Tibial artery (tissue), 4 donors: ENCODE results near the gene AKAP6.

Source experiments
- DNase-seq, 2 donors: peaks; one replicate each; pipeline ENCODE4 v3.0.0-alpha.2; 2019
- H3K27ac ChIP-seq, 2 donors: fragments of 200-600 bp; sonication (generic) in 1 of 2; 1 replicate in 1 of 2; 2 replicates in 1 of 2; pipeline ENCODE4 v1.5.1; 2018 to 2019; ENCODE audit warnings: mild to moderate bottlenecking in 1 of 2
- H3K27me3 ChIP-seq, 2 donors: fragments of 200-600 bp; sonication (generic) in 1 of 2; one replicate each; pipeline versions ENCODE4 v1.5.1 to v1.6.0; 2016 to 2019
- H3K36me3 ChIP-seq, 3 donors: fragments of 200-600 bp; sonication (generic) in 2 of 3; one replicate each; pipeline ENCODE4 v1.5.1; 2016 to 2019; ENCODE audit warnings: mild to moderate bottlenecking in 2 of 3
- H3K4me1 ChIP-seq, 4 donors: fragments of 200-600 bp; sonication (generic) in 2 of 4; 1 replicate in 3 of 4; 2 replicates in 1 of 4; pipeline ENCODE4 v1.5.1; 2016 to 2019
- H3K4me3 ChIP-seq, 2 donors: fragments of 200-600 bp; sonication (generic) in 1 of 2; 1 replicate in 1 of 2; 2 replicates in 1 of 2; pipeline ENCODE4 v1.5.1; 2018 to 2019; ENCODE audit warnings: mild to moderate bottlenecking in 2 of 2
- H3K9me3 ChIP-seq, 3 donors: fragments of 200-600 bp; sonication (generic) in 1 of 3; one replicate each; pipeline ENCODE4 v1.5.1; 2016 to 2019
- CTCF ChIP-seq, 2 experiments: fragments of 200-600 bp in 1 of 2; fragments of 450-650 bp in 1 of 2; IDR thresholded peaks; one replicate each; pipeline ENCODE4 v1.5.1; 2017 to 2019; ENCODE audit warnings: antibody characterized with exemption in 2 of 2, mild to moderate bottlenecking in 1 of 2, moderate library complexity in 1 of 2
- intact Hi-C: fragments of 100-400 bp; cut with DNase I; formaldehyde crosslinking; loops from one replicate; pipeline ENCODE4 v1.15.0; 2023; ENCODE audit warnings: low total_unique reads

AKAP6 gene

GRCh38 chr14:32756775-32757174, 427.7 kb downstream of the AKAP6 start:
- Histone ChIP-seq H3K27me3 (no peaks in the 10 kb centered on the region), H3K36me3 (peaks cover 0 to 8% (median 0%) of the 10 kb centered on the region in 3 donors), H3K9me3 (peaks cover 0 to 12% (median 0%) of the 10 kb centered on the region in 3 donors), H3K27ac (no peak overlapping the region), H3K4me1 (peaks cover 0 to 40% (median 4%) of the 10 kb centered on the region in 4 donors), H3K4me3 (no peak overlapping the region)
- DNase-seq: no peak
- TF ChIP-seq CTCF (IDR thresholded peaks at IDR 0.05): no peak
- intact Hi-C loops: no loop called here

GRCh38 chr14:32757568-32757967, 428.5 kb downstream of the AKAP6 start:
- H3K27me3 ChIP-seq: no peaks in the 10 kb centered on the region
- no peak overlapping the region for H3K27ac ChIP-seq
- no peak overlapping the region for H3K4me3 ChIP-seq
- intact Hi-C loops: no loop called here
- TF ChIP-seq CTCF (IDR thresholded peaks at IDR 0.05): no peak
- H3K4me1 ChIP-seq: peaks cover 0 to 48% (median 7%) of the 10 kb centered on the region in 4 donors
- peaks cover 0 to 8% (median 0%) of the 10 kb centered on the region in 3 donors for H3K36me3 ChIP-seq
- H3K9me3 ChIP-seq: peaks cover 0 to 12% (median 0%) of the 10 kb centered on the region in 3 donors
- DNase-seq: no peak

GRCh38 chr14:32761381-32761968, 432.4 kb downstream of the AKAP6 start:
- Histone ChIP-seq H3K4me3 (no peak overlapping the region), H3K9me3 (no peaks in the 10 kb centered on the region), H3K27me3 (no peaks in the 10 kb centered on the region), H3K36me3 (no peaks in the 10 kb centered on the region), H3K27ac (peak overlapping the region; percentile 5 to 55), H3K4me1 (peaks cover 0 to 67% (median 16%) of the 10 kb centered on the region in 4 donors)
- intact Hi-C loops: no loop called here
- TF ChIP-seq CTCF (IDR thresholded peaks at IDR 0.05): no peak
- no peak for DNase-seq

- TF ChIP-seq CTCF (IDR thresholded peaks at IDR 0.05): no peak
- Histone ChIP-seq H3K4me1 (peaks cover 0 to 53% (median 16%) of the 10 kb centered on the region in 4 donors), H3K27me3 (no peaks in the 10 kb centered on the region), H3K27ac (peak overlapping the region; percentile 4 to 55), H3K36me3 (no peaks in the 10 kb centered on the region), H3K4me3 (no peak overlapping the region), H3K9me3 (no peaks in the 10 kb centered on the region)
- intact Hi-C loops: no loop called here
- DNase-seq: no peak
Measured at GRCh38 chr14:32762886-32763285, 433.8 kb downstream of the AKAP6 start.

GRCh38 chr14:32763673-32764072, 434.6 kb downstream of the AKAP6 start:
- peak overlapping the region in 1 of 2 donors; percentile 32 for H3K27ac ChIP-seq
- H3K4me3 ChIP-seq: no peak overlapping the region
- no peaks in the 10 kb centered on the region for H3K36me3 ChIP-seq
- no peaks in the 10 kb centered on the region for H3K27me3 ChIP-seq
- peaks cover 0 to 48% (median 16%) of the 10 kb centered on the region in 4 donors for H3K4me1 ChIP-seq
- H3K9me3 ChIP-seq: no peaks in the 10 kb centered on the region
- intact Hi-C loops: no loop called here
- TF ChIP-seq CTCF (IDR thresholded peaks at IDR 0.05): no peak
- DNase-seq: no peak
